Activated naive CD4-positive, alpha-beta T cell treated with anti-CD3 and anti-CD28 coated beads, Interleukin-2, amount 10 ng/mL, durations not matched to agents 7 days and 5 days (primary cell): Measurements from ENCODE around the gene OMD.
"Not testable (repeated sequence)": the region's sequence is repeated elsewhere in the genome, so short reads cannot be mapped to it uniquely, and the experiment has no call there.

Experiments used
- CTCF ChIA-PET: fragments of 350-600 bp; sonication (Branson Sonifier 250); formaldehyde crosslinking; loops from one replicate; lab custom pipeline; 2021; ENCODE audit warnings: antibody characterized with exemption; lab: Charles Lee
- DNase-seq: peaks from one replicate; pipeline ENCODE4 v3.0.0-alpha.2; 2020
- H3K27ac Mint-ChIP-seq: one replicate; pipeline ENCODE4 v1.8.0; 2021; ENCODE audit warnings: mild to moderate bottlenecking, moderate library complexity, mixed read lengths
- H3K27me3 Mint-ChIP-seq: one replicate; pipeline ENCODE4 v1.8.0; 2021; ENCODE audit warnings: mild to moderate bottlenecking, mixed read lengths
- H3K36me3 Mint-ChIP-seq: one replicate; pipeline ENCODE4 v1.8.0; 2021; ENCODE audit warnings: mixed read lengths
- H3K4me1 Mint-ChIP-seq: one replicate; pipeline ENCODE4 v1.8.0; 2021; ENCODE audit warnings: mixed read lengths
- H3K4me3 Mint-ChIP-seq: one replicate; pipeline ENCODE4 v1.8.0; 2021; ENCODE audit warnings: mild to moderate bottlenecking, moderate library complexity, mixed read lengths
- H3K9me3 Mint-ChIP-seq: one replicate; pipeline ENCODE4 v1.8.0; 2021; ENCODE audit warnings: mixed read lengths

Gene OMD

GRCh38 chr9:92432972-92433548 is 8.8 kb upstream of the OMD start:
- Mint-ChIP-seq H3K36me3 (no peaks in the 10 kb centered on the region), H3K4me1 (no peaks in the 10 kb centered on the region), H3K9me3 (no peaks in the 10 kb centered on the region), H3K27ac (no peak overlapping the region), H3K4me3 (no peak overlapping the region), H3K27me3 (no peaks in the 10 kb centered on the region)
- CTCF ChIA-PET: no interaction called here
- no peak for DNase-seq

- Mint-ChIP-seq H3K36me3 (no peaks in the 10 kb centered on the region), H3K27me3 (no peaks in the 10 kb centered on the region), H3K9me3 (no peaks in the 10 kb centered on the region), H3K4me3 (no peak overlapping the region), H3K27ac (no peak overlapping the region), H3K4me1 (no peaks in the 10 kb centered on the region)
- DNase-seq: no peak
- CTCF ChIA-PET: no interaction called here
Observed at GRCh38 chr9:92432350-92432749, 8.1 kb upstream of the OMD start.

GRCh38 chr9:92429836-92430235 is 5.6 kb upstream of the OMD start:
- Mint-ChIP-seq H3K4me3 (no peak overlapping the region), H3K27me3 (no peaks in the 10 kb centered on the region), H3K27ac (no peak overlapping the region), H3K9me3 (no peaks in the 10 kb centered on the region), H3K4me1 (no peaks in the 10 kb centered on the region), H3K36me3 (no peaks in the 10 kb centered on the region)
- CTCF ChIA-PET: no interaction called here
- DNase-seq: no peak

- no peak for DNase-seq
- Mint-ChIP-seq H3K9me3 (no peaks in the 10 kb centered on the region), H3K27me3 (no peaks in the 10 kb centered on the region), H3K4me3 (no peak overlapping the region), H3K4me1 (peaks cover 3% of the 10 kb centered on the region), H3K36me3 (no peaks in the 10 kb centered on the region), H3K27ac (no peak overlapping the region)
- CTCF ChIA-PET: no interaction called here
Observed at GRCh38 chr9:92426501-92427145, 2.4 kb upstream of the OMD start.

- no peak overlapping the region for H3K4me3 Mint-ChIP-seq
- no peak overlapping the region for H3K27ac Mint-ChIP-seq
- peaks cover 3% of the 10 kb centered on the region for H3K4me1 Mint-ChIP-seq
- H3K36me3 Mint-ChIP-seq: no peaks in the 10 kb centered on the region
- DNase-seq: no peak
- no peaks in the 10 kb centered on the region for H3K27me3 Mint-ChIP-seq
- no peaks in the 10 kb centered on the region for H3K9me3 Mint-ChIP-seq
- CTCF ChIA-PET: no interaction called here
Observed at GRCh38 chr9:92425474-92425873, 1.2 kb upstream of the OMD start.

- H3K9me3 Mint-ChIP-seq: no peaks in the 10 kb centered on the region
- no peaks in the 10 kb centered on the region for H3K27me3 Mint-ChIP-seq
- CTCF ChIA-PET: no interaction called here
- H3K4me1 Mint-ChIP-seq: peaks cover 3% of the 10 kb centered on the region
- no peak overlapping the region for H3K27ac Mint-ChIP-seq
- H3K36me3 Mint-ChIP-seq: no peaks in the 10 kb centered on the region
- H3K4me3 Mint-ChIP-seq: no peak overlapping the region
- no peak for DNase-seq
Observed at GRCh38 chr9:92423612-92424011, 659 bp downstream of the OMD start.

- H3K4me1 Mint-ChIP-seq: peaks cover 3% of the 10 kb centered on the region
- CTCF ChIA-PET: no interaction called here
- no peaks in the 10 kb centered on the region for H3K36me3 Mint-ChIP-seq
- H3K27ac Mint-ChIP-seq: no peak overlapping the region
- no peak overlapping the region for H3K4me3 Mint-ChIP-seq
- H3K27me3 Mint-ChIP-seq: no peaks in the 10 kb centered on the region
- no peak for DNase-seq
- H3K9me3 Mint-ChIP-seq: no peaks in the 10 kb centered on the region
Observed at GRCh38 chr9:92422611-92423338, 1.5 kb downstream of the OMD start.

- CTCF ChIA-PET: no interaction called here
- no peak overlapping the region for H3K4me3 Mint-ChIP-seq
Observed at GRCh38 chr9:92414566-92414965, 9.7 kb downstream of the OMD start.

GRCh38 chr9:92411157-92411556 is 13.1 kb downstream of the OMD start:
- H3K36me3 Mint-ChIP-seq, H3K27ac Mint-ChIP-seq, H3K27me3 Mint-ChIP-seq, H3K4me3 Mint-ChIP-seq, H3K9me3 Mint-ChIP-seq, CTCF ChIA-PET, DNase-seq: not testable (repeated sequence)
- peaks cover 12% of the 10 kb centered on the region for H3K4me1 Mint-ChIP-seq

More at GRCh38 chr9:92414566-92414965, 9.7 kb downstream of the OMD start:
- Mint-ChIP-seq H3K36me3 (peaks cover 5% of the 10 kb centered on the region), H3K9me3 (no peaks in the 10 kb centered on the region), H3K4me1 (no peaks in the 10 kb centered on the region), H3K27ac (no peak overlapping the region), H3K27me3 (no peaks in the 10 kb centered on the region)
- no peak for DNase-seq

GRCh38 chr9:92408747-92409478 is 15.4 kb downstream of the OMD start:
- Mint-ChIP-seq H3K27me3 (no peaks in the 10 kb centered on the region), H3K4me3 (no peak overlapping the region), H3K27ac (no peak overlapping the region), H3K36me3 (peaks cover 9% of the 10 kb centered on the region), H3K9me3 (no peaks in the 10 kb centered on the region), H3K4me1 (peaks cover 27% of the 10 kb centered on the region)
- no peak for DNase-seq
- CTCF ChIA-PET: no interaction called here

- peaks cover 9% of the 10 kb centered on the region for H3K36me3 Mint-ChIP-seq
- peaks cover 27% of the 10 kb centered on the region for H3K4me1 Mint-ChIP-seq
- H3K27ac Mint-ChIP-seq: no peak overlapping the region
- H3K9me3 Mint-ChIP-seq: no peaks in the 10 kb centered on the region
- no peak overlapping the region for H3K4me3 Mint-ChIP-seq
- CTCF ChIA-PET: interaction anchor here (0.6 kb wide), 1 partner anchor 21 kb away, joined by 5 read pairs; no protein-coding TSS in a partner anchor
- H3K27me3 Mint-ChIP-seq: no peaks in the 10 kb centered on the region
- DNase-seq: no peak
Observed at GRCh38 chr9:92407818-92408217, 16.5 kb downstream of the OMD start.

GRCh38 chr9:92406477-92406876 is 17.8 kb downstream of the OMD start:
- CTCF ChIA-PET: interaction anchor here (0.6 kb wide), 1 partner anchor 10 kb away, joined by 3 read pairs; no protein-coding TSS in a partner anchor

GRCh38 chr9:92405818-92406217 is 18.5 kb downstream of the OMD start:
- Mint-ChIP-seq H3K4me3 (no peak overlapping the region), H3K4me1 (peaks cover 27% of the 10 kb centered on the region), H3K27ac (peak overlapping the region; percentile 78), H3K36me3 (peaks cover 4% of the 10 kb centered on the region), H3K27me3 (no peaks in the 10 kb centered on the region), H3K9me3 (no peaks in the 10 kb centered on the region)
- CTCF ChIA-PET: no interaction called here
- DNase-seq: no peak

More at GRCh38 chr9:92406477-92406876, 17.8 kb downstream of the OMD start:
- DNase-seq: peak; percentile 66
- Mint-ChIP-seq H3K9me3 (no peaks in the 10 kb centered on the region), H3K4me1 (peaks cover 27% of the 10 kb centered on the region), H3K4me3 (peak overlapping the region; percentile 28), H3K36me3 (peaks cover 4% of the 10 kb centered on the region), H3K27ac (peak overlapping the region; percentile 78), H3K27me3 (no peaks in the 10 kb centered on the region)

GRCh38 chr9:92404042-92404836 is 20.0 kb downstream of the OMD start, which contains the start of gene OGN:
OGN (minus strand) TSS chr9:92404578; CDS start chr9:92403407, 1,171 bp downstream.
- Mint-ChIP-seq H3K4me1 (peaks cover 27% of the 10 kb centered on the region), H3K36me3 (peaks cover 4% of the 10 kb centered on the region), H3K27me3 (no peaks in the 10 kb centered on the region), H3K9me3 (no peaks in the 10 kb centered on the region), H3K27ac (no peak within 1 kb of the TSS), H3K4me3 (no peak within 1 kb of the TSS)
- no peak for DNase-seq
- CTCF ChIA-PET: no interaction called here
